HG03097 (cell line): ENCODE results near the gene CARM1.
A peak's percentile ranks its signal among the peaks of the same experiment; 100 is the strongest.
"Not testable (repeated sequence)": the region's sequence is repeated elsewhere in the genome, so short reads cannot be mapped to it uniquely, and the experiment has no call there.

Experiments used
- ATAC-seq: cut with Tn5 transposase; IDR thresholded peaks from one replicate; pipeline ENCODE4 v1.9.1; 2021; ENCODE audit not compliant: unreplicated experiment, low FRiP score

Gene CARM1

DNA sequence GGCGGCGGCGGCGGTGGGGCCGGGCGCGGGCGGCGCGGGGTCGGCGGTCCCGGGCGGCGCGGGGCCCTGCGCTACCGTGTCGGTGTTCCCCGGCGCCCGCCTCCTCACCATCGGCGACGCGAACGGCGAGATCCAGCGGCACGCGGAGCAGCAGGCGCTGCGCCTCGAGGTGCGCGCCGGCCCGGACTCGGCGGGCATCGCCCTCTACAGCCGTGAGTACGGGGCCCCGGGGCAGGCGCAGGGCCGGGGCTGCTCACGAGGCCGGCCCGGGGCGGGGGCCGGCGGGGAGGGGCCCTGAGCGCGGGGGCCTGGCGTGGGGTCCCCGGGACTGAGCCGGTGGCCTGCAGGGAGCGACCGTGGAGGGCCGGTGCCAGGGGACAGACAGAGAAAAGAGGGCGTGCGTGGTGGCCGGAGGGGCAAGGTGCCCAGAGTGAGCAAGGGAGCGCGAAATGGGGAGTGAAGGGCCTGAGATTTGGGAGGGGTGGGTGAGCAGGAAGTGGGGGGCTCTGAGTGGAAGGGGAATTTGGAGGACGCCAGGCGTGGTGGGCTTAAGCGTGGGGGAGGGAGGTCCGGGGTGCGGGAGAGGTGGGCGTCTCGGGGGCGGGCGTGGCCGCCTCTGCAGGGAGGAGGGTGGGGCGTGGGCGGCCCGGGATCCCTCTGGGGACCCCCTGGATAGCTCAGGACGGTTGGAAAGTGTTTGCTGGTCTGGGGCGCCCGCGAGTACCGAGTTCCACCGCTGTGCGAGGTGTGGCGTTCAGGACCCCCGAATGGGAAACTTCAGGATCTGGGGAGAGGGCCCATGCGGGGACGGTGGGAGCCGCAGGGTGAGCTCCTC, 575 bp downstream of the CARM1 start:
- peak; percentile 10 for ATAC-seq

DNA sequence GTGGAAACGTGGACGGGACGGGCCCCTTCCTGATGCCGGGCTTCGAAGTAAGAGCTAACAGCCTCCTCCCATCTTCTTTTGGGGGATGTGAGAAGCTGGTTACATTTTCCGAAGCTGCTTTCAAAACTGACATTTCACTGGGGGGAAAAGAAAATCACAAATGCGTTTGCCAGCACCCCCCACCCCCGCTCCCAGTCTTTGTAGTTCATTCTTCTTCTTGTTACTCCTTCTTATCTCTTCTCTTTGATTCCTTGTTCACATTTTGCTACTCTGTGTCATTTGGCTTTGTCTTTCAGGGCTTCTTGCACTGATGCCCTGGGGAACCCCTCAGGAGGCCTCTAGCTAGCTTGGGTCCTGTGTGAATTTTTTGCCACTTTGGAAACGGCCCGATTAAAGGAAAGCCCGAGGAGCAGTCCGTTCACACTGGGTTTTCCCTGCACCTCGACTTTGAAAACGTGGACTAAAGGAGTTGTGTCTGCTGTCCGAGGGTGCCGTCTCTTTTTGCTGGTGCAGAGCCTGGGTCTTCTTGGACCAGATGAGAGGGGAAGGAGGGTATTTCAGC, 1.3 kb downstream of the CARM1 start:
- ATAC-seq: no peak

DNA sequence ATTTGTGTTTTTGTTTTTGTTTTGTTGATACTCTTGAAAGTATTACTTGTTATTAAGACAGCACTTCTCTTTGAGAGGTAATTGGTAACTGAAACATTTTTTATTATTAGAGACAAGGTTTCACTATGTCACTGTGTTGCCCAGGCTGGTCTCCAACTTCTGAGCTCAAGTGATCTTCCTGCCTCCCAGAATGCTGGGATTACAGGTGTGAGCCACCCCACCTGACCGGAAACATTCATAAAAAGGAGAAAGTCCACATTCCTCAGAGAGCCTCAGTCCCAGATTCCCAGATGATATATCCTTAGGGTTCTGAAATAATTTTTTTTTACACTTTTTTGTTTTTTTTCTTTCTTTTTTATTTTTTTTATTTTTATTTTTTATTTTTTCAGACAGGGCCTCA, 2.7 kb downstream of the CARM1 start:
- no peak for ATAC-seq

DNA sequence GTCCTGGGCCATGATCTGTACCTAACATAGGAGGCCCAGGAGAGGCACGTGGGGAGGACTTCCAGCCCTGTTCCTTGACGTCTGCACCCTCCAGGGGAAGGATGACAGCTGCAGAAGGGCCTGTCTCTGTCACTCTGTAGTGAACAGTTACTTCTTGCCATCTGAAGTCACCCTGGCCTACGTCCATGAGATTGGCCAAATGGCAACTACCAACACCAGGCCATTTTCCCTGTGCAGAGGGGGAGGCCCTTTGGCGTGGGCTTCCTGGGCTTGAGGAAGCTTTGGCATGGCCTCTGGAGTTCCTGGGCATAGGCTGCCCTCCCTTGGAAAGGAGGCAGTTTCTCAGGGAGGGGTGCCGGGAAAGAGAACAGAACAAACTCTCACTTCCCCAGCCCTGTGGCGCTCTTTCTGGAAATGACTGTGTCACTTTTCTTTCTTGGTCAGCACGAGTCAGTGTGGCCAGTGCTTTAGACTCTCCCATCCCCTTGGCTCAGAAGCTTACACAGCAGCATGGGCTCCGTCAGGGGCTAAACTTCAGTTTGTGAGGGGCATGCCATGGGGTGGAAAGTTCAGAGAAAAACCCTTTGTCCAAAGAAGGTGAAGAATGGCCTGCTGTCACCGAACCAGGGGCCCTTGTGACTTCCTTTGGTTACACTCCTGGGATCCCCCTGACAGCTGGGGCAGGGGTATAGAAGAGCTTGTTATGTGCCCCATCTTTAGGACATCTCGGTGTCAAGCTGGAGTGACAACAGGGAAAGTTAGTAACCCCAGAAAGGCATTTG, 5.3 kb downstream of the CARM1 start:
- peak; percentile 57 for ATAC-seq

DNA sequence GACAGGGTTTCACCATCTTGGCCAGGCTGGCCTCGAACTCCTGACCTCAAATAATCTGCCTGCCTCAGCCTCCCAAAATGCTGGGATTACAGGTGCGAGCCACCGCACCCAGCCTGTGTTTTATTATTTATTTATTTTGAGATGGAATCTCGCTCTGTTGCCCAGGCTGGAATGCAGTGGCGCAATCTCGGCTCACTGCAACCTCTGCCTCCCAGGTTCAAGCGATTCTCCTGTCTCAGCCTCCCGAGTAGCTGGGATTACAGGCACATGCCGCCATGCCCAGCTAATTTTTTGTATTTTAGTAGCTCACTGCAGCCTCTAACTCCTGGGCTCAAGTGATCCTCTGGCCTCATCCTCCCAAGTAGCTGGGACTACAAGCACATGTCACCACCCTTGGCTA, 6.3 kb downstream of the CARM1 start:
- not testable (repeated sequence) for ATAC-seq

DNA sequence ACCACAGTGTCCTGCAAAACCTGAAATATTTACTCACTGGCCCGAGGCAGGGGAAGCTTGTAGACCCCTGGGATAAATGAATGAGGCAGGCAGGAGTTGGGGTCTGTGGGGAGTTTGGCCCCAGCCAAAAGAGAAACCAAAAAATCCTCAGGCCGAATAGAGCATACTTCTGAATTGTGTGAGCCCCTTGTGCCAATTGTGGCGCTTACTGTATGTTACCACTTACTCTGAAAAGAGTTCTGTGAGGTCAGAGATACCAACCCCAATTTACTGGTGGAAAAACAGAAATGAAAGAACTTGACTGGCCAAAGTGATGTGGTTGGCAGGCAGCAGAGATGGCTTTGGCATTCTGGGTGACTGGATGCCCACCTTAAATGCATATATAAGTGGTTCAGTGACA, 6.9 kb downstream of the CARM1 start:
- ATAC-seq: no peak

DNA sequence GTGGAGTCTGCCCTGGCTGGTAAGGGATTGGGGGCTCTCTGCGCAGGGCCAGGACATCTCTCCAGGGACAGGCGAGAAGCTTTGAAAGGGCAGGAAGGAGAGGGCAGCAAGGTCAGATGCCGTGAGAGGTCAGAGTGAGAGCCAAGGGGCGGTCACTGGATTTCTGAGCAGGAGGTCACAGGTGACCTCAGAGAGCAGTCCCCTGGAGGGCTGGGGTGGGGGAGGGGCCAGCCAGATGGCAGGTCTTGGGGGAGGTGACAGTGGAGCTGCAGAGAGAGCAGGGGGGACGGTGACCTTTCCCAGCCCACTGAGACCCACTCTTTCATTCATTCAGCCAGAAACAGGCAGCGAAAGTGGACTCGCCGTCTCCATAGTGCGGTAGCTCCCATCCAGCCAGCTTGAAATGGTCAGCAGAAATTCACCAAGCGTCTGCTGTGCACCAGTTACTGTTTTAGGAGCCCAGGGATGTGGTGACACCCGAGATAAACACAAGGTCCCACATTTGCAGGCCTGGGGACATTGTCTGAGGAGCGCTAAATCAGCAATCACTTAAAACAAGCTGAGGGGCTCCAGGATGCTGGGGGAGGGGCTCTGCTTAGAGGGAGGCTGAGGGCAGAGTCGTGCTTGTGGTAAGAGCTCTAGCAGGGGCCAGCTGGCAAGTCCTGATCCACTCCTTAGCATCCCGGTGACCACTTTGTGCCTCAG, 10.2 kb downstream of the CARM1 start:
- no peak for ATAC-seq

DNA sequence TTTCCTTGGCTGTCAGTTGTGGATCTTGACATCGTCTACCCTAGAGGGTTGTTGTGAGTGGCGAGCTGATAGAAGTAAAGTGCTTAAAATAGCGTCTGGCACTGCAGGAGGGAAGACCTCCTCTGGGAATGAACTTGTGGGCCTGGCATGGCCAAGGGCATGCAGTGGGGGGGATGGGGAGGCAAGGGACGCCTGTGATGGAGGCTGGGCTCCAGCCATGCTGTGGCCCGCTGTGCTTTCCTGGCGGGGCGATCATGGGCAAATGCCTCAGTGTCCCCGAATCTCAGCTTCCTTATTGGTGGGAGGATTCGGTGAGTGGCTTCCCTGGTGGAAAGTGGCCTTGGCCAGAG, 10.7 kb downstream of the CARM1 start:
- no peak for ATAC-seq

DNA sequence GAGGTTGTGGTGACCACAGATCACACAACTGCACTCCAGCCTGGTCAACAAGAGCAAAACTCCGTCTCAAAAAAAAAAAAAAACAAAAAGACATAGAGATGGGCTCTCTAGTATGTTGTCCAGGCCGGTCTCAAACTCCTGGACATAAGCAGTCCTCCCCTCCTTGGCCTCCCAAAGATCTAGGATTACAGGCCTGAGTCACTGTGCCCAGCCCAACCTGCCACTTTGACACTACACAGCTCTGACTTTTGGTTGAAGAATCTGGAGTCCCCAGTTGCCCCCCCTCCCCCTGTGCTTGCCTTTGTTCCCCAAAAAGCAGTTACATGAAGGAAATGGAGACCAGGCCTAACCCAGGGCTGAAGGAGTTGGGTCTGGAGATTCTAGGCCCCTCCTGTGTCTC, 12.9 kb downstream of the CARM1 start:
- ATAC-seq: no peak

DNA sequence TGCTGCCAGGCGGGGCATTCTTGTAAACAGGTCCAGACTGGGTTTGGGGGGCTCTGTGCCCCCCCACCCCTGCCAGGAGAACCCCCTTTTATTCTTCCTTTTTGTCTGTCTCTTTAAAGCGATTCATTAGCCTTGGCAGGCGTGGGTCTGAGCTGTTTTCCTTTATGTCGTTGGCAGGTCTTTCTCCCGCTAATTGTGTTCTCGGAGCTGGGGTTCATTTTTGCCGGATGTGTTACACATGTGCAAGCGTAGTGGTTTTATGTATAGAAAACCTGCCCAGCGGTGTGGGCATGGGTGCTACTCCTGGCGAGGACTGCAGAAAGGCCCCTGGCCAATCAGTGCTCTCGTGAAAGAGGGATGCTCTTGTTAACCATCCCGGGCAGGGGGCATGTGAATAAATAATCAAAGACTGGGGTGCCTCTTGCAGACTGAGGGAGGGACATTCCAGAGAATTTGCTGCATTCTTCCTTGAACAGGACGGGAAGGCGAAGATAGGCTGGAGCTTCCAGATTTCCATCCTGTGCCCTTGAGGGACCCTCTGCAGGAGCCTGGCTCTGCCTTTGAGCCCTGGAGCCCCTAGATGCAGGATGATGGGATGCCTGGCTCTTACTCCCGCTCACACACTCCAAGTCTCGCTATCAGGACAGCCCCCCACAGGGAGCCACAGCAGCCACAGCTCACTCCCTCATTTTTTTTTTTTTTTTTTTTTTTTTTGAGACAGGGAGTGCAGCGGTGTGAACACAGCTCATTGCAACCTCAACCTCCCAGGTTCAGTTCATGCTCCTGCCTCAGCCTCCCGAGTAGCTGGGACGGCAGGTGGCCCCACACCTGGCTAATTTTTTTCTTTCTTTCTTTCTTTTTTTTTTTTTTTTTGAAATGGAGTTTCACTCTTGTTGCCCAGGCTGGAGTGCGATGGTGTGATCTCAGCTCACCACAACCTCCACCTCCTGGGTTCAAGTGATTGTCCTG, 14.1 kb downstream of the CARM1 start:
- ATAC-seq: no peak

DNA sequence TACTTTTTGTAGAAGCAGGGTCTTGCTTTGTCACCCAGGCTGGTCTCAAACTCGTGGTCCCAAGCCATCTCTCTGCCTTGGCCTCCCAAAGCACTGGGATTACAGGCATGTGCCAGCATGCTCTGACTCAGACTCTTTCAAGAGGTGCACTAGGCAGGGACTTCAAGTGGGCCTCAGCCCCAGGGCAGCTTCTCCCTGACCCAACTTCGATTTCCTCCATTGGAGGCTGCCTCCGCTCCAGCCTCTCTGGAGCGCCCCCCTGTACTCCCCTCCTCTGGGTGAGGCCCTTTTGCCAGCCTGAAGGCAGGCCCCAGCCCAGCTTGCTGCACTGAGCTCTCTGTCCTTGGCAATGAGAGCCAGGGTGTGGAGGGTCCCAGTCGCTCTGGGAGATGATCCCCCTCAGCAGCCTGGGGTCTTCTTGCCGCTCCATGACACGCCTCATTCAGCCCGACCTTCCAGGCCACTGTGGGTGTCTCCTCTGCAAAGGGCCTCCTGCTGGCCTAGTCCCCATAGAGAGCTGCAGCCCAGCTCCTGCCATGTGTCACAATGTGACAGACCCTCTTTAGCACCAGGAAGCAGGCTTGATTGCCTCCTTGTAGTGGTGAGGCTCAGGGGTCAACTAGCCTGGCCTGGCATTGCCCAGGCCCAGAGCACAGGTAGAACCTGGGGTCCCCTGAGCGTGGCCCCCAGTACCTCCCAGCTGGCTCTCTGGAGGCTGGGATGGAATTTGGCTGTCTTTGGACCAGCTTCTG, 16.4 kb downstream of the CARM1 start:
- no peak for ATAC-seq

DNA sequence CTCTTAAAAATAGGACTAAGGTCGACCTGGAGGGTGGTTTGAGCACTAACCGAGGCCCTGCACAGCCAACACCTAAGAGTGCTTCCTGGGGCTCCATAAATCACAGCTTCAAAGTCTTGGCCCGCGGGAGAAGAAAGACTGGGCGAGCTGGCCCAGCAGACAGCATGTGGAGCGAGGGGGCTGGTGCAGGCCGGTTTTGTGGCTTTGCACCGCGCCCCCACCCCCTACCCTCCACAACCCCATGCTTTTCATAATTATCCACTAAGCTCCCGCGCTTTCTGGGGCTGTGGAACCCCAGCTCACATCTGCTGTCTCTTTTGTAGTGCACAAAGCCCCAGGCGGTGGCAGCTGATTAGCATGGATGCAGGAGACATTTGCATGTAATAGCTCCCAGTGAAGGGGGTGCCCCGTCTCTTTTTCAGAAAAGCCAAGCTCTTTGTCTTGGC, 17.1 kb downstream of the CARM1 start:
- ATAC-seq: no peak

DNA sequence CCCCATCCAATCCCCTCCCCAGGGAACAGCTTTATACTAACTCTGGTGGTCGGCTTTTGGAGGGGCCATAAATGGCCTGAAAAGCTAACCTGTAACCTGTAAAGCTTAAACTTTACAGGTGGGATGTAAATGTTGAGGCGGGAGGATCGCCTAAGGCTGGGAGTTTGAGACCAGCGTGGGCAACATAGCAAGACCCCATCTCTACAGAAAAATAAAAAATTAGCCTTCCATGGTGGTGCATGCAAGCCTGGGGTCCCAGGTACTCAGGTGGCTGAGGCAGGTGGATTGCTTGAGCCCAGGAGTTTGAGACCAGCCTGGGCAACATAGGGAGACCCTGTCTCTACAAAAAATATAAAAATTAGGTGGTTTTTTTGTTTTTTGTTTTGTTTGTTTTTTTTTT, 18.5 kb downstream of the CARM1 start:
- ATAC-seq: no peak

DNA sequence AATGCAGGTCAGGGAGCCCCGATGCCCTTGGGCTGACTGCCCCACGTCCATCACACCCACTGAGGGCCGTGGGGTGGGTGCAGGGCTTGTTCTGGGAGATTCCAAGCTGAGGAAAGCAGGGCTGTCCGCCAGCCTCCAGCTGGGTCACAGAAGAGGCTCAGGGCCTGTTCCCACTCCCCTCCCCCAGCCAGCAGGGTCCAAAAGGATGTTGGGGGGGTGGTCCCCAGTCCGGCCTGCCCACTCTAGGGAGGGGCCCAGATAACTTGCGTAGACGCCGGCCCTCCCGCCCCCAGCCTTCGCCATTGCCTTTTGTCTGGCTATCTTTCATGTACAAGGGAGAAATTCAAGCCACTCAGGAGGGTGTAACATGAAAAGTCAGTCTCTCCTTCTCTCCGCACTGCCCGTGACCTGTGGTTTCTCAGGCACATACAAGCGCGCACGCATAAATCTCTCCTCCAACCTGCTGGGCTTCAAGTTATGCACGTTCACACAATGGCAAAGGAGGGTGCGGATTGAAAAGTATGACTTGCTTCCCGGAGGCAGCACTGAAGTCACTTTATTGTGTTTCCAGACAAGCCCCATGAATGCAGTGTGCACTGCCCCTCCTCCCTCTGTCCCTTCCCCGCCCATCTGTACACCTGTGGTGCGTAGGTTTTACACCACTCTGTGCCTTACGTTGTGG, 20.2 kb downstream of the CARM1 start:
- no peak for ATAC-seq

DNA sequence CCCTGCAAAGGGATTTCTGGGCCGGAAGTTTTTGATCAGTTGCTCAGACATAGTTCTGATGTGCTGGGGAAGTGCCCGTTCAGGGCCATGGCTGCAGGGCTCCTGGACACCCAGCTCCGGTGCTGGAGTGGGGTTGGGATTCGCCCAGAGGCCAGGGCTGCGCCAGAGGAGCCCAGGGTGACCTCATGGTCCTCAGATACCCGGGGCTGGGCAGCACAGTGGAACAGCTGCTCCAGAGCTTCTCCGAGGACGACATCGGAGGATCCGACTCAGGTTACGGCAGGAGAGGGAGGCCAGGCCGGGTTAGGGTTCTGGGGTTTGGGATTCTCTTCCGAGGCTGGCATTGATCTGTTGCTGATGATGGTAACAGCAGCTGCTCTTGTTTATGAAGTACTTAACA, 20.9 kb downstream of the CARM1 start:
- no peak for ATAC-seq

DNA sequence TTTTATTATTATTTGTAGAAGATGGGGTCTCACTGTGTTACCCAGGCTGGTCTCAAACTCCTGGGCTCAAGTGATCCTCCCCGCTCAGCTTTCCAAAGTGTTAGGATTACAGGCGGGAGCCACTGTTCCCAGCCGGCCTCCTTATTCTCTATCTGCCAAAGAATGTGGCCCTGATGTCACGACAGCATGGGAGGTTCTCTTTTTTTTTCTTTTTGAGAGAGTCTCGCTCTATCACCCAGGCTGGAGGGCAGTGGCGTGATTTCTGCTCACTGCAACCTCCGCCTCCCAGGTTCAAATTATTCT, 23.5 kb downstream of the CARM1 start:
- ATAC-seq: no peak

DNA sequence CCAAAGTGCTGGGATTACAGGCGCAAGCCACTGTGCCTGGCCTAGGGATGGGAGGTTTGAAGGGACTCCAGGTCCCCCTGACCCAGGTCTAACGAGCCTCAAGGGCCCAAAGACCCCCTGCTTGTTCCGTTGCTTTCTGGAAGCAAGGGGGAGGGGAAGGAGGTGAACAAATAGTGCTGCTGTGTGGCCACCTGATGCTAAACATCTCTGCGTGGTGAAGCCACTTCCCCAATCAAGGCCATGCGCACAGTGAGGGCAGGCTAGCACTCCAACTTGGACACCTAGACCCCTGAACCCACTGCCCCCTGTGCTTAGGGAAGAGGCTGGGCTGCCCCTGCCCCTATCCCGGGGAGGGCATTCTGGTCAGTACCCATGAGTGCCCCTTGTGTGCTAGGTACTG, 24.0 kb downstream of the CARM1 start:
- no peak for ATAC-seq

DNA sequence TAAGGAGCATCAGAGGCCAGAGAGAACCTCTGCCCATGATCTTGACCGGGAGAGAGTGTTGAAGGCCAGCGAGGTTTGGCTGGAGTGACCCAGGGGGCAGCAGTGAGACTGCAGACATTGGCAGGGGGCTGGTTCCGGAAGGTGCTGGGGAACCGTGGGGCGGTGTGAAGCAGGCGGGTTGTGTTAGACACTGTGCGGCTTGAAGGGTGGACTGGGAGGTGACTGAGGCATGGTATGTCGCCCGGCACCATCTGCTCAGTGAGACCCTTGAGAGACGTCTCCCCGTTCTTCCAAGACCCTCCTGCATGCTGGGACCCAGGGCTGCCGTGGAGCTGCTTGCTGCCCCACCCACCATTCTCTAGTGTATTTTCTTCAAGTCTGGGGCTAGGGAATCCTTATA, 24.6 kb downstream of the CARM1 start:
- no peak for ATAC-seq
